HG03135 (cell line): ENCODE data around the gene EDN3.

Experiments
- ATAC-seq: cut with Tn5 transposase; IDR thresholded peaks from one replicate; pipeline ENCODE4 v1.9.1; 2021; ENCODE audit warnings: mild to moderate bottlenecking, moderate library complexity; ENCODE audit not compliant: unreplicated experiment

The EDN3 gene

GRCh38 chr20:59307270-59307669, 6.9 kb downstream of the EDN3 start:
- ATAC-seq: no peak

DNA sequence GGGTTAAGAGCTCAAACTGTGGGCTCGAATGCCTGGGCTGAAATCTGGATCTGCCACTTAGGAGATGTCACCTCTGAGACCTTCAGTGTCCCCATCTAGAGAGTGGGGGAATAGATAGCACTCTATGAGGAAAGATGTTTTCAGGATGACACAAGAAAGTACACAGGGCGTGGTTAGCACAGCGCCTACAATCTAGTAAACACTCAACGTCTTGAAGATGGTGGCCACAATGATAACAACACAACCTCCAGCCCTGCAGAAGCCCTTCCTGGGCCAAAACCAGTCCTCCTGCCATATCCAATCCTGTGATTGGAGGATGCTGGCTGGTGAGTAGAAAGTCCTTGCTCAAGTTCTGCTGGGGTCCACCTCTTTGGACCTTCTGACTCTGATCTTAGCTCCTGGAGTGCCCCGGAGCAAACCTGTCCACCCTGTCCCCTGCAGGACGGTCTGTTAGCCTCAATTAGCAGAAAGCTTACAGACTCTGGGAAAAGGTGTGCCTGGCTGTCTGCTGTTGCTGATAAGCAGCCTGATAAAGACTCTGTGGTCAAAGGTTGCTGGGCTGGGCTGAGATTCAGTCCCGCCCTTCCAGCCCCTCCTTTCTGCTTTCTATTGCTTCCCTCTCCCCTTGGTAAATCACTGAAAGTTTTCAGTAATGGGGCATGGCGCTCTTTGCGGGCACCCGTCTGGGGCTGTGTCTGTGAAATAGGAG, 8.2 kb downstream of the EDN3 start:
- no peak for ATAC-seq

- ATAC-seq: no peak
These were observed 8.8 kb downstream of the EDN3 start for GRCh38 chr20:59309218-59309617.

DNA sequence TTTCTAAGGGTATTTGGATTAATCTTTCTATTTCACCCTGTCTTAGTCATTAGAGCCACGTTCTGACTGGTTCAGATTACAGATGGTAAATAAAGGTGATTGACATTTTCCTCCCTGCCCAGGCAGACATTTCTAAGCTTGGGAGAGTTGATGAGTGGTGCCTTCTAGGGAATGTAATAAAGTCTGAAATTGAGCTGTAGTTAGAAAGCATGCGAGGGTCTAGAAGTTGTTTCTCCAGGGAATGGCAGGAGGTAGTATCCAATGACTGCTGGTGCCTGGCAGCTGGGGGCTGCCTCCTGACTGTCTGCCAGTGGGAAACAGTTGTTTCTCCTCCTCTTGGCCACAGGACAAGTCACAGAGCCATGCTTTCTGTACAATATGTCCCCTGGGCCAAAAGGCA, 14.6 kb downstream of the EDN3 start:
- no peak for ATAC-seq

GRCh38 chr20:59316911-59317731, 16.7 kb downstream of the EDN3 start:
- no peak for ATAC-seq

DNA sequence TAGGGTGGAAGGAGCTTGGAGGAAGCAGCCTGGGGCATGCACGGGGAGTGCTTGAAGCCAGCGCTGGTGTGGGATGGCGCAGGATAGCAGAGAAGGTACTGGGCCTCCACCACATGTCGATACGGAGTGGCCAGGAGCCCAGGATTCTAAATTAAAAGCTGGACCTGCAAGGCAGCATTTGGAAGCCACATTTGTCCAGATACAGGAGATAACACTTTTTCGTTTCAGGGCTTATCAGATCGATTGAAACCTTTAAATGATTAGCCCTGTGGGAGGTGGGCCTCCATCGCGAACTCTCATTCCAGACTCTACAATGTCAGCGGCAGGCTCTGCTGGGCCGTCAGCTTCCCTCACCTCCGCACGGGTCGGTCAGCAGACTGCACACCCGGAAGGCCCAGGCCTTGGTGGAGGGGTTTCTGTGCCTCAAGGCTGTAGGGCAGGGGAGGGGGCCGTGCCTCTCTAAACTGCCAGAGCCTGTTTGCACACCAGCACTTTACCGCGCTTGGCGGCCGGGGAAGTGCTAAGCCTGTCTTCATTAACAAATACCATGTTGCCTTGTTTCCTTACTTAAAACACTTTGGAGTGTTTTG, 17.9 kb downstream of the EDN3 start:
- ATAC-seq: no peak

GRCh38 chr20:59318803-59319202, 18.4 kb downstream of the EDN3 start:
- no peak for ATAC-seq

- no peak for ATAC-seq
These were observed 20.0 kb downstream of the EDN3 start for GRCh38 chr20:59320426-59320825.

GRCh38 chr20:59320854-59321647, 20.6 kb downstream of the EDN3 start:
- ATAC-seq: no peak

DNA sequence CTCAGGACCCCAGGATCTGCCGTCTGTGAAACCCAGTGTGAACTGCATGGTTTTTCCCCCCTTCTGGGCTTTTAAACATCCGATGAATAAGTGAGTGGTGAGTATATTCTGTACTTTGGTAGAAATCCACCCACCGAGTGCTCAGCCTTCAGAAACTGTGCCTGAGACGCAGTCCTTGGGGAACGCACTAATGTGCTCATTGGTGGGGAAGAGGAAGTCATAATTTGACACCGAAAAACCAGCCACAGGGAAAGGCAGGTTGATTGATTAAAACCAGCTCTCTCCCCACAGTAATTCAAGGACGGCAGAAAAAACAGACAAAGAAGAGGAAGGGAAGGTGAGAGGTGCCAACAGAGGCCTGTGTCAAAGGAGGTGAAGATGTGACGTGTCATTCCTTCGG, 21.7 kb downstream of the EDN3 start:
- no peak for ATAC-seq

DNA sequence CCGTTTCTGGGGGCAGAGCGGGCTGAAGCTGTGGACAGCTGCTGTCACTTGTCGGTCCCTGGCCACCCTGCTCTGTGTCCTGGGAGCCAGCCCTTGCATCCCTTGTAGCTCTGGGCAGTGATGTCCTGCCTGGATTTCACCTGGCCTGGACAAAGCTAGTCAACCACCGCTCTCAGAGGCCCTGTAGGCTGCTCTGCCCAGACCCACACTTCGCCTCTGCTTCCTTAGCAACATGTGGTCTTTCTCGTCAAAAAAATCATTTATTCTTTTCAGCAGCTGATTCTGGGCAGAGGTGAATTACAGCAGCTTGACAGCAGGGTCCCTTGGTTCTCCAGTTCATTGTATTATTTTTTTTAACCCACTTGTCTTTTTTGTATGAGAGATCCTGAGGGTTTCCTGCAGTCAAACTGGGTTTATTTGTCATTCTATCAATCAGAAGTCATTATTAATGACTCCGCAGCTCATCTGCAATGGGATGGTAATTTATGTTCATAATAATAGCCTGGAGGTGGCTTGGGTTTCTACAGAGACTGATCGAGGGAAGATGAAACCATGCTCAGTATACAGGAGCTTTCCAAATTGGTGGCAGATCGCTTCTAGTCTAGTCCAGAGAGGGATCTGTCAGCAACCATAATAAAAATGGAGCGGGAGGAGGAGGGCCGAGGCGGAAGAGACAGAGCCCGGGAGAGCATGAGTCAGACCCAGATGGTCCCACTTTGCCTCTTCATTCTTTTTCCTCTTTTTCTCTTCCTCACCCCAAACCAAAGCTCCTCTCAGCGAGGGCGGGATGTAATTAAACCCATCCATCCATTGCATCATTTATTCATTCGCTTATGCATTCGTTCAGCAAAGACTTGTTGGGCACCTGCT, 22.4 kb downstream of the EDN3 start:
- no peak for ATAC-seq

DNA sequence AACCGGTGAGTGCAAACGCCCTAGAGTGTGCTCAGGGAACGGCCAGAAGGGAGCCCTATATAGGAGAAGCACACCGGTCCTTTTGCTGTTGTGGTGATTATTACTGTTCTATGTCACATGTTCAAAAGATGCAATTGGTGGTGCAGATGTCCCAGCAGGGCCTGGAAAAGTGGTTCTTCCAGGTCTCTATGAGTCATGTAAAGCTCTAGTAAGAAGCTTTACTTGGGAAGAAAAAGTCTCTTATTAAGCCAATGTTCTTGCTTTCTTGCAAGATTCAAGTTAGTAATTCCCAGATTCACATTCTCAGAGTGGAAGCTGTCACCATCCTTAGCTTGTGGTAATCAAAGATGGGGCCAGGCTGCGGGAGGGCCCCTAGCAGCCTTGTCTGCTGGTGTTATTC, 23.3 kb downstream of the EDN3 start:
- no peak for ATAC-seq

DNA sequence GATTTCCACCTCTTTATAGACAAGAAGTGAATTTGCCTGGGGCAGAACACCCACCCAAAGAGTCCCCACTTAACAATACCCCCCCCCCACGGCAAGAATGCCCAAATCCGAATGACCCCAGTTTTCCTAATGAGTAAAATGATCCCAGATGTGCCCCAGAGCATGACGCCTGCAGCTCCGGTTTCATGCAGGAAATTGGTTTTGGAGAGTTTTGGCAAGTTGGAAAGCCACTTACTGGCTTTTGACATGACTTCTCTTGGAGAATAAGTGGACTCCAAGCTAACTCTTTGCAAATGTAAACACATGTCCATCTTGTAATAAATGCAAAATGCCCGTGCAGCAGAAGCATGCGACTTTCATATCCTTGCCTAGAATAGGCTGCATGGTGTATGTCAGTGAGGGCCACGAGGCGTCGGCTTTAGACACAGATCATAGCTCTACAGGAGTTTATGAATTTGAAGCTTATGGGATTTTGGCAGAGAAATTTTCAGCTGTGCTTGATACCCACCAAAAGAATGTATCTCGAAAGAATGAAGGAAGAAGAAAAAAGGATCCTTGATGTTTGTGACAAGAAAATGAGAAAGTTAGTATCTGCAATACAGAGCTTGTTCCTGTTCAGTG, 24.2 kb downstream of the EDN3 start:
- ATAC-seq: no peak

DNA sequence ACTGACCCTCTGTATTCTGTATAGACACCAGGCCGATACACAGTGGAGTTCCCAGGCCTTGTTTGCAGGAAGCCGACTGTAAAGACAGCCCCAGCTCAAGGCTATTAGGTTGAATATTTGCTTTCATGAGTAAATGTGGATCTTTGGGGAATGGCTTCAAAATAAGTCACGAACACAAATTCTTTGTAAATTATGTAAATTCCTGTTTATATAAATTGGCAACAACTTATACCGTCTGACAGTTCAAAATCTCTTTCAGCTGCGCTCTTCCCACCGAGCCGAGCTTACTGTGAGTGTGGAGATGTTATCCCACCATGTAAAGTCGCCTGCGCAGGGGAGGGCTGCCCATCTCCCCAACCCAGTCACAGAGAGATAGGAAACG, 24.7 kb downstream of the EDN3 start:
- ATAC-seq: no peak

GRCh38 chr20:59326188-59326587, 25.8 kb downstream of the EDN3 start:
- no peak for ATAC-seq

DNA sequence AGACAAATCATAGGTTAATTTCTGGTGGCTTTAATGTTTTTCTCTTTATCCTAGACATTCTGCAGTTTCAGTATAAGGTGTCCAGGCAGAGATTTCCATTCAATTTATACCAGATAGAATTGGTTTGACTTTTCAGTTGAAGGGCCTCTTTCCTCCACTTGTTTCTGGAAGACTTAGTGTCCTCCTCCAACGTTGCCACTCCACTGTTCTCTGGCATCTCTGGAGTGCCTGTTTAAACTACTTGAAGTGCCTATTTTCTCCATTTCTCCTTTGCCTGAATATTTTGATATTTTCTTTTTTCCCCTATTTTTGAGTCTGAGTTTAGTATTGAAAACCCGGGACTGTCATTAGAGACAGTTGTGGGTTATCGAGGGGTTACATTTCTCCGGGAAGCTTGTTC, 27.7 kb downstream of the EDN3 start:
- no peak for ATAC-seq

DNA sequence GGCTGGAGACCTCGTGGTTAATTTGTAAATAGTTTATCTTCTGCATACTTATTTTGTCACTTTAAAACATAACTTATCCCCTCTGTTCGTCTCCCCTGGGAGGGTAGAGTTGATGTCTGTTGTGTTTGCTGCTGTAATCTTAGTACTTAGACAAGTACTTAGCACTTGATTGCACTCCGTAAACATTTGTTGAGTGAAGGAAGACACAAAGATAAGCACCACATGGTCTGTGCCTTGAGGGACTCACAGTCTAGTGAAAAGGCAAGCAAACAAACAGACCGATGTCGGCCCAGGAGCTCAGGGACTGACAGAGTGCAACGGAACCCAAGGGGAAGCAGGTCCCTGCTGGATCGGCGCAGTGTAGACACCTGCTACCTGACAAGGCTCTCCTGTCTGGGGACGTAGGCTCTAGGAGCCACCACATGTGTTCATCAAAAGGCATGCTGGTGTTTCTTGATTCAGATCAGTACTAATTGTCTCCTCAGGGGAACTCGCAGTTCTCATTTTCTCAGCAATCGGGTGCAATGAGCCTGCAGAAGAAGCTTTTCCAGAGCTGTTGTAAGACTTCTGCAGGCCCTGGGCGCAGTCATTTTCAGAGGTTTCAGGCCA, 31.4 kb downstream of the EDN3 start:
- ATAC-seq: no peak

- no peak for ATAC-seq
These were observed 32.9 kb downstream of the EDN3 start for GRCh38 chr20:59333260-59333845.

GRCh38 chr20:59333951-59334350, 33.5 kb downstream of the EDN3 start:
- no peak for ATAC-seq
